GM12873 (cell line): ENCODE results near the gene FSTL3.

Source experiments
- CTCF ChIP-seq: IDR thresholded peaks from 2 replicates; pipeline ENCODE4 v1.5.1; 2012; ENCODE audit warnings: low read depth, mild to moderate bottlenecking, moderate library complexity, low read length, control low read depth; ENCODE audit not compliant: insufficient read depth; ENCODE audit errors: missing control alignments

FSTL3 gene

GRCh38 chr19:647566-648284 is 28.5 kb upstream of the FSTL3 start:
- no peak for TF ChIP-seq CTCF

- no peak for TF ChIP-seq CTCF
These were observed 27.9 kb upstream of the FSTL3 start for GRCh38 chr19:648305-648704.

- no peak for TF ChIP-seq CTCF
These were observed 27.0 kb upstream of the FSTL3 start for GRCh38 chr19:648904-649801.

GRCh38 chr19:650121-650520 is 26.1 kb upstream of the FSTL3 start:
- no peak for TF ChIP-seq CTCF

- no peak for TF ChIP-seq CTCF
These were observed 24.9 kb upstream of the FSTL3 start for GRCh38 chr19:651114-651818.

DNA sequence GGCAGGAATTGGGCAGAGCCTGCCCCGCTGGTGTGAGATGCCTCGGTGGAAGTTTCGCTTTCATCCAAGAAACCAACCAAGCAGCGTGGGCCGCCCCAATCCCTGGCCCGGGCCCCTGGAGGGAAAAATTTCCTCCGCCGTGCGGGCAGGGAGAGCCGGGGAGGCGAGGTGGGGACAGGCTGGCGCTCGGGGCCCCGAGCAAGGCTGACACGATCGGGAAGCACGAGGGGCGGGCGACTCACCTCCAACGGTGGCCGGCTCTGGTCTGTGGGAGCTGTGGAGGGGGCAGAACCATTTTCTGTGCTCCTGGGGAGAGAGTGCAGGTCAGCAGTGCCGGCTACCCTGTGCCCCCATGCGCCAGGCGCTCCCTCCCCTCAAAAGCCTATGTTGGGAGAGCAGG is 24.2 kb upstream of the FSTL3 start:
- no peak for TF ChIP-seq CTCF
